ENCODE results near the gene PPAT. TPM values are rescaled to one million over a fixed set of nuclear protein-coding genes. Genes with fewer than 3 reads are reported as not detected.
"Not testable (repeated sequence)": the region's sequence is repeated elsewhere in the genome, so short reads cannot be mapped to it uniquely, and the experiment has no call there.

The PPAT gene
- total and polyA plus RNA-seq, 2 experiments from 2014 or later = 63.0 to 96.8 TPM

GRCh38 chr4:56466296-56466761, 30.9 kb upstream of the PPAT start:
- peaks cover 15% of the 10 kb centered on the region for H4K20me1 ChIP-seq (replicated peaks; ENCODE audit: insufficient read depth)
- H3K27ac ChIP-seq (ENCODE audit: low read depth) = peak overlapping the region; percentile 87; the same call in 1 of the 2 replicates
- peak overlapping the region; percentile 92 for H3K4me3 Mint-ChIP-seq
- H3K27me3 Mint-ChIP-seq (ENCODE audit: insufficient read depth, low read depth, poor library complexity); H3K27me3 ChIP-seq (ENCODE audit: insufficient read depth); H3K9me3 Mint-ChIP-seq; DNase-seq (ENCODE audit: low spot score); H3K9me2 ChIP-seq (ENCODE audit: insufficient read depth); H3F3A ChIP-seq (replicated peaks; ENCODE audit: low read depth); H2AFZ ChIP-seq; ATAC-seq: not testable (repeated sequence)
- H3K27ac Mint-ChIP-seq = peak overlapping the region; percentile 96
- H3K36me3 ChIP-seq (ENCODE audit: insufficient read depth) = peaks cover 17% of the 10 kb centered on the region; the same call in 1 of the 2 replicates
- peak overlapping the region; percentile 88 for H3K4me2 ChIP-seq
- peak overlapping the region; percentile 97 for H3K4me3 ChIP-seq
- peaks cover 17% of the 10 kb centered on the region for H3K4me1 ChIP-seq (ENCODE audit: insufficient read depth)
- peaks cover 54% of the 10 kb centered on the region for H3K79me2 ChIP-seq (replicated peaks; ENCODE audit: insufficient read depth)
- peaks cover 25% of the 10 kb centered on the region for H3K4me1 Mint-ChIP-seq
- peaks cover 43% of the 10 kb centered on the region for H3K36me3 Mint-ChIP-seq (ENCODE audit: low read depth)

GRCh38 chr4:56465599-56466295, 30.3 kb upstream of the PPAT start:
- Mint-ChIP-seq H3K36me3 (ENCODE audit: low read depth) (peaks cover 43% of the 10 kb centered on the region), H3K9me3 (no peaks in the 10 kb centered on the region; the same call in 2 of the 3 replicates), H3K27me3 (ENCODE audit: insufficient read depth, low read depth, poor library complexity) (peaks cover 5% of the 10 kb centered on the region), H3K4me3 (peak overlapping the region; percentile 92), H3K27ac (peak overlapping the region; percentile 70; the same call in 1 of the 2 replicates), H3K4me1 (peaks cover 25% of the 10 kb centered on the region)
- Histone ChIP-seq H2AFZ (no peak overlapping the region), H3K9me2 (ENCODE audit: insufficient read depth) (no peaks in the 10 kb centered on the region), H4K20me1 (replicated peaks; ENCODE audit: insufficient read depth) (peaks cover 18% of the 10 kb centered on the region), H3F3A (replicated peaks; ENCODE audit: low read depth) (peaks cover 5% of the 10 kb centered on the region; the same call in 1 of the 2 replicates), H3K36me3 (ENCODE audit: insufficient read depth) (peaks cover 17% of the 10 kb centered on the region; the same call in 1 of the 2 replicates), H3K79me2 (replicated peaks; ENCODE audit: insufficient read depth) (peaks cover 48% of the 10 kb centered on the region), H3K27ac (ENCODE audit: low read depth) (no peak overlapping the region), H3K4me1 (ENCODE audit: insufficient read depth) (peaks cover 17% of the 10 kb centered on the region), H3K4me3 (peak overlapping the region; percentile 97), H3K4me2 (peak overlapping the region; percentile 88), H3K27me3 (ENCODE audit: insufficient read depth) (no peaks in the 10 kb centered on the region)
- ATAC-seq (no peak), DNase-seq (ENCODE audit: low spot score) (peak; percentile 11)
- TF ChIP-seq ZNF331 (CRISPR knock-in tag; IDR thresholded peaks at IDR 0.05; ENCODE audit: low read depth) (no peak), ZNF462 (CRISPR knock-in tag; IDR thresholded peaks at IDR 0.05) (no peak), REST (IDR thresholded peaks at IDR 0.05; ENCODE audit: unreplicated experiment) (no peak), ZNF114 (CRISPR knock-in tag; IDR thresholded peaks at IDR 0.05) (no peak), EZH2 (IDR thresholded peaks at IDR 0.05; ENCODE audit: low read depth, unreplicated experiment) (no peak), POLR2AphosphoS5 (IDR thresholded peaks at IDR 0.05; ENCODE audit: low read depth) (no peak), EZH2phosphoT487 (IDR thresholded peaks at IDR 0.05; ENCODE audit: unreplicated experiment) (no peak), STAT1 (IDR thresholded peaks at IDR 0.05; ENCODE audit: unreplicated experiment) (no peak), ETS1 (IDR thresholded peaks at IDR 0.05) (no peak), JUNB (IDR thresholded peaks at IDR 0.05; ENCODE audit: unreplicated experiment) (no peak)

All from GM23338 (cell line).